Neural progenitor cell (in vitro differentiated cells): ENCODE data around the gene PARVA. TPM values are rescaled to one million over a fixed set of nuclear protein-coding genes. Genes with fewer than 3 reads are reported as not detected.

Experiments
- DNase-seq: peaks from one replicate; pipeline ENCODE4 v3.0.0-alpha.2; 2016; ENCODE audit warnings: low spot score
- H2AFZ ChIP-seq: fragments of 200-600 bp; sonication (generic); replicated peaks from 2 replicates; pipeline ENCODE4 v1.6.1; 2016; ENCODE audit warnings: antibody characterized with exemption
- H3F3A ChIP-seq: fragments of 200-600 bp; sonication (generic); 2 replicates; pipeline ENCODE4 v1.6.1; 2016; ENCODE audit warnings: antibody characterized with exemption, low read depth
- H3K27ac ChIP-seq: fragments of 200-600 bp; sonication (generic); 2 replicates; pipeline ENCODE4 v1.5.1; 2016; ENCODE audit warnings: mild to moderate bottlenecking
- H3K27me3 ChIP-seq: fragments of 200-600 bp; sonication (generic); 2 replicates; pipeline ENCODE4 v1.6.1; 2016; ENCODE audit warnings: mild to moderate bottlenecking, moderate library complexity
- H3K36me3 ChIP-seq: fragments of 200-600 bp; sonication (generic); 2 replicates; pipeline ENCODE4 v1.5.1; 2016
- H3K4me1 ChIP-seq: fragments of 200-600 bp; sonication (generic); 2 replicates; pipeline ENCODE4 v1.6.1; 2016; ENCODE audit warnings: mixed run types
- H3K4me2 ChIP-seq: fragments of 200-600 bp; sonication (generic); 2 replicates; pipeline ENCODE4 v1.6.1; 2016
- H3K4me3 ChIP-seq: fragments of 200-600 bp; sonication (generic); 2 replicates; pipeline ENCODE4 v1.5.1; 2016
- H3K79me2 ChIP-seq: fragments of 200-600 bp; sonication (generic); 2 replicates; pipeline ENCODE4 v1.6.1; 2016; ENCODE audit warnings: low read depth
- H3K9ac ChIP-seq: fragments of 200-600 bp; sonication (generic); 2 replicates; pipeline ENCODE4 v1.6.1; 2016
- H3K9me3 ChIP-seq: fragments of 200-600 bp; sonication (generic); 2 replicates; pipeline ENCODE4 v1.5.1; 2016; ENCODE audit warnings: low read depth
- H4K20me1 ChIP-seq: fragments of 200-600 bp; sonication (generic); 2 replicates; pipeline ENCODE4 v1.6.1; 2016; ENCODE audit warnings: low read depth
- H3K27ac Mint-ChIP-seq: 3 replicates; pipeline ENCODE4 v1.8.0; 2021; ENCODE audit warnings: mixed read lengths
- H3K27me3 Mint-ChIP-seq: 2 replicates; pipeline ENCODE4 v1.8.0; 2022; ENCODE audit warnings: low read depth, mild to moderate bottlenecking, inconsistent platforms, moderate library complexity, mixed read lengths; ENCODE audit not compliant: insufficient read depth
- H3K36me3 Mint-ChIP-seq: 3 replicates; pipeline ENCODE4 v1.8.0; 2021; ENCODE audit warnings: mixed read lengths
- H3K4me1 Mint-ChIP-seq: 3 replicates; pipeline ENCODE4 v1.8.0; 2021; ENCODE audit warnings: mixed read lengths
- H3K4me3 Mint-ChIP-seq: 3 replicates; pipeline ENCODE4 v1.8.0; 2021; ENCODE audit warnings: mild to moderate bottlenecking, moderate library complexity, mixed read lengths
- H3K9me3 Mint-ChIP-seq: 3 replicates; pipeline ENCODE4 v1.8.0; 2020; ENCODE audit warnings: mixed read lengths
- EZH2 ChIP-seq: fragments of 200-600 bp; sonication (generic); IDR thresholded peaks from 2 replicates; pipeline ENCODE4 v1.6.1; 2017; ENCODE audit warnings: antibody characterized with exemption, mild to moderate bottlenecking, moderate library complexity
- EZH2phosphoT487 ChIP-seq: fragments of 200-600 bp; sonication (generic); IDR thresholded peaks from 2 replicates; pipeline ENCODE4 v1.6.1; 2017; ENCODE audit warnings: antibody characterized with exemption
- total RNA-seq: library from RNA; depleted of rRNA; stranded (reverse); fragments of >200 nt; gene quantifications from 2 replicates; pipeline ENCODE4 v1.2.3, GENCODE V29; 2015; ENCODE audit warnings: low replicate concordance
- TF ChIP-seq, protein P1 (sequence below): fragments of 200-600 bp; sonication (generic); IDR thresholded peaks from 2 replicates; pipeline ENCODE4 v1.5.1; 2017; ENCODE audit warnings: antibody characterized with exemption, mild to moderate bottlenecking

The PARVA gene
- total RNA-seq, 1 donor from 2014 or later = 15.3 TPM

GRCh38 chr11:12444601-12445000 is 67.2 kb downstream of the PARVA start:
- Mint-ChIP-seq H3K27me3 (no peaks in the 10 kb centered on the region), H3K36me3 (peaks cover 2% of the 10 kb centered on the region), H3K4me3 (no peak overlapping the region), H3K27ac (no peak overlapping the region), H3K4me1 (peaks cover 15% of the 10 kb centered on the region), H3K9me3 (no peaks in the 10 kb centered on the region)
- DNase-seq = no peak
- Histone ChIP-seq H3K79me2 (no peaks in the 10 kb centered on the region), H3K36me3 (no peaks in the 10 kb centered on the region), H3K9ac (no peak overlapping the region), H3K4me3 (no peak overlapping the region), H3K4me1 (no peaks in the 10 kb centered on the region), H3K27me3 (no peaks in the 10 kb centered on the region), H3K9me3 (no peaks in the 10 kb centered on the region), H3F3A (no peaks in the 10 kb centered on the region), H4K20me1 (no peaks in the 10 kb centered on the region), H3K4me2 (no peak overlapping the region), H3K27ac (no peak overlapping the region), H2AFZ (no peak overlapping the region)
- TF ChIP-seq EZH2 (no peak), EZH2phosphoT487 (no peak)
- TF ChIP-seq, protein P1, sequence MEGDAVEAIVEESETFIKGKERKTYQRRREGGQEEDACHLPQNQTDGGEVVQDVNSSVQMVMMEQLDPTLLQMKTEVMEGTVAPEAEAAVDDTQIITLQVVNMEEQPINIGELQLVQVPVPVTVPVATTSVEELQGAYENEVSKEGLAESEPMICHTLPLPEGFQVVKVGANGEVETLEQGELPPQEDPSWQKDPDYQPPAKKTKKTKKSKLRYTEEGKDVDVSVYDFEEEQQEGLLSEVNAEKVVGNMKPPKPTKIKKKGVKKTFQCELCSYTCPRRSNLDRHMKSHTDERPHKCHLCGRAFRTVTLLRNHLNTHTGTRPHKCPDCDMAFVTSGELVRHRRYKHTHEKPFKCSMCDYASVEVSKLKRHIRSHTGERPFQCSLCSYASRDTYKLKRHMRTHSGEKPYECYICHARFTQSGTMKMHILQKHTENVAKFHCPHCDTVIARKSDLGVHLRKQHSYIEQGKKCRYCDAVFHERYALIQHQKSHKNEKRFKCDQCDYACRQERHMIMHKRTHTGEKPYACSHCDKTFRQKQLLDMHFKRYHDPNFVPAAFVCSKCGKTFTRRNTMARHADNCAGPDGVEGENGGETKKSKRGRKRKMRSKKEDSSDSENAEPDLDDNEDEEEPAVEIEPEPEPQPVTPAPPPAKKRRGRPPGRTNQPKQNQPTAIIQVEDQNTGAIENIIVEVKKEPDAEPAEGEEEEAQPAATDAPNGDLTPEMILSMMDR = no peak

DNA sequence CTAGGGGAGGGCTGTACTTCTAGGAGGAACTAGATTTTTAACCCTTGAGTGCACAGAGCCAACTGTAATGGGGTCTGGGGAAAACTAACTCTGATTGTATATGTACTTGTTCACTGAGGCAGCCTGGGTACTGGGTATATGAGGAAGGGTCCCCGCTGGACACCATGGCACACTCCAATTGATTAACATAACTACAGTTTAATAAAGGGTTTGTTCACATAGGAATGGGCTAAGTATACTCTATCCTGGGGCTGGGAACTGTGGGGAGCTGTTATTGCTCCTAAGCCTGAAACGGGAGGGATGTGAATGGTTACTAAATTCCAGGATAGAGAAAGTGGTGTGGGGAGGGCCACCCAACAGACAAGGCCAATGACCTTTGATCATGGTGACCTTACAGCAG is 67.6 kb downstream of the PARVA start:
- Histone ChIP-seq H3K27ac (no peak overlapping the region), H3K9me3 (no peaks in the 10 kb centered on the region), H3K27me3 (no peaks in the 10 kb centered on the region), H2AFZ (no peak overlapping the region), H3K9ac (no peak overlapping the region), H3K36me3 (no peaks in the 10 kb centered on the region), H3K4me3 (no peak overlapping the region), H3K4me2 (no peak overlapping the region), H3F3A (no peaks in the 10 kb centered on the region), H3K79me2 (no peaks in the 10 kb centered on the region), H3K4me1 (no peaks in the 10 kb centered on the region), H4K20me1 (no peaks in the 10 kb centered on the region)
- Mint-ChIP-seq H3K9me3 (no peaks in the 10 kb centered on the region), H3K4me1 (peaks cover 16% of the 10 kb centered on the region), H3K36me3 (peaks cover 2% of the 10 kb centered on the region), H3K4me3 (no peak overlapping the region), H3K27me3 (no peaks in the 10 kb centered on the region), H3K27ac (no peak overlapping the region)
- DNase-seq = no peak
- TF ChIP-seq EZH2 (no peak), EZH2phosphoT487 (no peak)
- TF ChIP-seq, protein P1 = no peak

DNA sequence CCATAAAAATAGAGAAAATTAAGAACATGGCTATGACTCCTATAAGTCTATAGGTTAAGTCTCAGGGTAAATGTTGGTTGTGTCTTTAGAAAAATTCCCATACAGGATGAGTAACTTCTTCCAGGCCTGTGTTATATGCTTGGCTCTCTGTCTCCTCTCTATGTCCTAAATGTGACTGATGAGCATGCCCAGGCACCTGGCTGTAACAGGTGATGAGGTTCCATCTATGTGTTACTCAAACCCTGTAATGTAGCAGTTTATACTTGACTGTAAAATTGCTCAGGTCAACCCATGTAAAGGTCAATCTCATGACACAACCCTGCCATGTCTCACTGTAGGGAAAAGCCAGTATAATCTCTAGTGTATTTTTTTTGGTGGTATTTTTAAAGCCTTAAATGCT is 69.5 kb downstream of the PARVA start:
- H3K27me3 Mint-ChIP-seq = no peaks in the 10 kb centered on the region
- TF ChIP-seq EZH2 (no peak), EZH2phosphoT487 (no peak)
- TF ChIP-seq, protein P1 = no peak
- Histone ChIP-seq H3K9ac (no peak overlapping the region), H3K9me3 (no peaks in the 10 kb centered on the region), H3K27me3 (no peaks in the 10 kb centered on the region), H3F3A (no peaks in the 10 kb centered on the region), H3K4me3 (no peak overlapping the region), H3K4me1 (no peaks in the 10 kb centered on the region), H3K4me2 (no peak overlapping the region), H3K27ac (no peak overlapping the region), H3K79me2 (no peaks in the 10 kb centered on the region), H4K20me1 (no peaks in the 10 kb centered on the region), H3K36me3 (no peaks in the 10 kb centered on the region), H2AFZ (no peak overlapping the region)
- H3K4me3 Mint-ChIP-seq = no peak overlapping the region
- peaks cover 16% of the 10 kb centered on the region for H3K4me1 Mint-ChIP-seq
- H3K9me3 Mint-ChIP-seq = no peaks in the 10 kb centered on the region
- no peak overlapping the region for H3K27ac Mint-ChIP-seq
- no peak for DNase-seq
- H3K36me3 Mint-ChIP-seq = no peaks in the 10 kb centered on the region
